Measurements from ENCODE around the gene JAK1.

JAK1 gene

GRCh38 chr1:64846573-64847430, 119.5 kb downstream of the JAK1 start:
- H3K27ac ChIP-seq: no peak overlapping the region
- TF ChIP-seq CTCF (conservative IDR thresholded peaks at IDR 0.05): no peak

- TF ChIP-seq CTCF (conservative IDR thresholded peaks at IDR 0.05): no peak
- H3K27ac ChIP-seq: no peak overlapping the region
Measured at GRCh38 chr1:64845831-64846425, 120.4 kb downstream of the JAK1 start.

GRCh38 chr1:64844609-64845008, 121.7 kb downstream of the JAK1 start:
- TF ChIP-seq CTCF (conservative IDR thresholded peaks at IDR 0.05): no peak
- H3K27ac ChIP-seq: no peak overlapping the region

- no peak for TF ChIP-seq CTCF (conservative IDR thresholded peaks at IDR 0.05)
- H3K27ac ChIP-seq: no peak overlapping the region
Measured at GRCh38 chr1:64844175-64844574, 122.2 kb downstream of the JAK1 start.

GRCh38 chr1:64843675-64844074, 122.7 kb downstream of the JAK1 start:
- H3K27ac ChIP-seq: no peak overlapping the region
- no peak for TF ChIP-seq CTCF (conservative IDR thresholded peaks at IDR 0.05)

- no peak for TF ChIP-seq CTCF (conservative IDR thresholded peaks at IDR 0.05)
- no peak overlapping the region for H3K27ac ChIP-seq
Measured at GRCh38 chr1:64842224-64842623, 124.1 kb downstream of the JAK1 start.

- H3K27ac ChIP-seq: no peak overlapping the region
- TF ChIP-seq CTCF (conservative IDR thresholded peaks at IDR 0.05): no peak
Measured at GRCh38 chr1:64841330-64842065, 124.9 kb downstream of the JAK1 start.

All from VCaP (cell line).